PC-3 (cell line): Measurements from ENCODE around the gene ASTN2. TPM values are rescaled to one million over a fixed set of nuclear protein-coding genes. Genes with fewer than 3 reads are reported as not detected.

Experiments
- ATAC-seq: fragments of 200-7000 bp; cut with Tn5 transposase; 2 replicates; pipeline ENCODE4 v1.9.1; 2020; ENCODE audit warnings: mild to moderate bottlenecking, moderate library complexity
- BruUV-seq: library from RNA; stranded (reverse); fragments of 400-500 nt; replicated peaks from 2 replicates; lab custom pipeline; 2021; lab: Mats Ljungman, UMichigan
- CTCF ChIA-PET: fragments of 300-600 bp; sonication (Branson Sonifier 250); formaldehyde crosslinking; loops from one replicate; lab custom pipeline; 2022; ENCODE audit warnings: antibody characterized with exemption; lab: Charles Lee
- POLR2A ChIA-PET: fragments of 300-600 bp; sonication (Branson Sonifier 250); formaldehyde crosslinking; loops from one replicate; lab custom pipeline; 2022; ENCODE audit warnings: antibody characterized with exemption; ENCODE audit not compliant: unreplicated experiment; lab: Charles Lee
- DNase-seq: peaks from one replicate; pipeline ENCODE4 v3.0.0-alpha.2; 2015
- H2AFZ ChIP-seq: fragments of 300-600 bp; sonication (generic); 2 replicates; pipeline ENCODE4 v1.6.0; 2016; ENCODE audit warnings: antibody characterized with exemption, low read length
- H3F3A ChIP-seq: fragments of 300-600 bp; sonication (generic); one replicate; pipeline ENCODE4 v1.6.0; 2017; ENCODE audit warnings: antibody characterized with exemption, low read length, control low read depth, mild to moderate bottlenecking; ENCODE audit not compliant: unreplicated experiment
- H3K27ac ChIP-seq: fragments of 300-600 bp; sonication (generic); 2 replicates; pipeline ENCODE4 v1.5.1; 2016; ENCODE audit warnings: mild to moderate bottlenecking, low read length
- H3K27me3 ChIP-seq: fragments of 300-600 bp; sonication (generic); 2 replicates; pipeline ENCODE4 v1.6.1; 2016; ENCODE audit warnings: low read length, mixed read lengths
- H3K36me3 ChIP-seq: fragments of 300-600 bp; sonication (generic); 2 replicates; pipeline ENCODE4 v1.6.1; 2016; ENCODE audit warnings: low read depth, mixed run types, low read length, mixed read lengths
- H3K4me1 ChIP-seq: fragments of 300-600 bp; sonication (generic); 2 replicates; pipeline ENCODE4 v1.5.1; 2016; ENCODE audit warnings: low read length; ENCODE audit not compliant: insufficient read depth
- H3K4me2 ChIP-seq: fragments of 300-600 bp; sonication (generic); 2 replicates; pipeline ENCODE4 v1.6.0; 2016; ENCODE audit warnings: low read length
- H3K4me3 ChIP-seq: fragments of 300-600 bp; sonication (generic); 2 replicates; pipeline ENCODE4 v1.5.1; 2016; ENCODE audit warnings: mild to moderate bottlenecking, low read length, mixed read lengths
- H3K79me2 ChIP-seq: fragments of 300-600 bp; sonication (generic); 2 replicates; pipeline ENCODE4 v1.6.1; 2017; ENCODE audit warnings: low read length, mixed read lengths
- H3K9ac ChIP-seq: fragments of 300-600 bp; sonication (generic); 2 replicates; pipeline ENCODE4 v1.6.0; 2016; ENCODE audit warnings: mild to moderate bottlenecking, low read length
- H3K9me2 ChIP-seq: fragments of 300-600 bp; sonication (generic); replicated peaks from 2 replicates; pipeline ENCODE4 v1.6.1; 2016; ENCODE audit warnings: mixed run types, low read length, mixed read lengths
- H3K9me3 ChIP-seq: fragments of 300-600 bp; sonication (generic); 2 replicates; pipeline ENCODE4 v1.6.1; 2016; ENCODE audit warnings: low read length, mixed read lengths
- H4K20me1 ChIP-seq: fragments of 300-600 bp; sonication (generic); 2 replicates; pipeline ENCODE4 v1.6.1; 2016; ENCODE audit warnings: low read length, mixed read lengths
- CTCF ChIP-seq: fragments of 300-600 bp; sonication (generic); conservative IDR thresholded peaks from 2 replicates; pipeline ENCODE4 v1.5.1; 2017; ENCODE audit warnings: antibody characterized with exemption, low read depth, mild to moderate bottlenecking, low read length
- EZH2 ChIP-seq: fragments of 300-600 bp; sonication (generic); IDR thresholded peaks from one replicate; pipeline ENCODE4 v1.6.1; 2017; ENCODE audit warnings: antibody characterized with exemption, mild to moderate bottlenecking, low read length; ENCODE audit not compliant: unreplicated experiment
- EZH2phosphoT487 ChIP-seq: fragments of 300-600 bp; sonication (generic); IDR thresholded peaks from 2 replicates; pipeline ENCODE4 v1.6.1; 2018; ENCODE audit warnings: mild to moderate bottlenecking, antibody characterized with exemption, low read length, borderline replicate concordance
- intact Hi-C: fragments of 100-400 bp; cut with micrococcal nuclease; formaldehyde crosslinking; loops from 2 replicates; pipeline ENCODE4 v1.9.0; 2023
- total RNA-seq: library from RNA; depleted of rRNA; stranded (reverse); fragments of >200 nt; gene quantifications from 2 replicates; pipeline ENCODE4 v1.2.3, GENCODE V29; 2014

The ASTN2 gene
- total RNA-seq, 1 experiment from 2014 or later = 3.5 TPM

GRCh38 chr9:116499986-116500871, 914.6 kb downstream of the ASTN2 start:
- Histone ChIP-seq H3F3A (no peaks in the 10 kb centered on the region), H3K27me3 (no peaks in the 10 kb centered on the region), H3K4me1 (peaks cover 7% of the 10 kb centered on the region; the same call in 1 of the 2 replicates), H3K79me2 (no peaks in the 10 kb centered on the region), H3K9ac (no peak overlapping the region), H4K20me1 (no peaks in the 10 kb centered on the region), H2AFZ (no peak overlapping the region), H3K36me3 (no peaks in the 10 kb centered on the region), H3K4me2 (no peak overlapping the region), H3K9me3 (no peaks in the 10 kb centered on the region), H3K4me3 (no peak overlapping the region), H3K9me2 (no peaks in the 10 kb centered on the region), H3K27ac (no peak overlapping the region)
- no peak for TF ChIP-seq EZH2phosphoT487
- TF ChIP-seq EZH2 = no peak
- no peak for TF ChIP-seq CTCF
- intact Hi-C loops = loop anchor here (10.0 kb wide), 2 partner anchors 505 to 615 kb away; no protein-coding TSS in a partner anchor
- DNase-seq (peak; percentile 18), ATAC-seq (peak; percentile 33; the same call in 1 of the 2 replicates)
- no TSS peak for BruUV-seq
- ChIA-PET CTCF (no interaction called here), POLR2A (no interaction called here)

- ChIA-PET POLR2A (no interaction called here), CTCF (no interaction called here)
- Histone ChIP-seq H3K27me3 (no peaks in the 10 kb centered on the region), H3K4me3 (no peak overlapping the region), H3K79me2 (no peaks in the 10 kb centered on the region), H3K4me2 (no peak overlapping the region), H3F3A (no peaks in the 10 kb centered on the region), H3K9ac (no peak overlapping the region), H3K27ac (no peak overlapping the region), H4K20me1 (no peaks in the 10 kb centered on the region), H3K9me3 (no peaks in the 10 kb centered on the region), H3K9me2 (no peaks in the 10 kb centered on the region), H2AFZ (no peak overlapping the region), H3K36me3 (no peaks in the 10 kb centered on the region), H3K4me1 (peaks cover 7% of the 10 kb centered on the region; the same call in 1 of the 2 replicates)
- no peak for TF ChIP-seq EZH2
- TF ChIP-seq CTCF = no peak
- TF ChIP-seq EZH2phosphoT487 = no peak
- ATAC-seq = no peak
- DNase-seq = no peak
- intact Hi-C loops = loop anchor here (10.0 kb wide), 2 partner anchors 505 to 615 kb away; no protein-coding TSS in a partner anchor
- no TSS peak for BruUV-seq
These were observed 915.4 kb downstream of the ASTN2 start for GRCh38 chr9:116499434-116499833.
